ENCODE measurements around the gene TTC39A. TPM values are rescaled to one million over a fixed set of nuclear protein-coding genes. Genes with fewer than 3 reads are reported as not detected.
A peak's percentile ranks its signal among the peaks of the same experiment; 100 is the strongest.

The TTC39A gene
- total RNA-seq (under 1 TPM in 1 of 2 experiments, not detected in 1; 0.28 TPM), polyA plus RNA-seq (not detected)

DNA sequence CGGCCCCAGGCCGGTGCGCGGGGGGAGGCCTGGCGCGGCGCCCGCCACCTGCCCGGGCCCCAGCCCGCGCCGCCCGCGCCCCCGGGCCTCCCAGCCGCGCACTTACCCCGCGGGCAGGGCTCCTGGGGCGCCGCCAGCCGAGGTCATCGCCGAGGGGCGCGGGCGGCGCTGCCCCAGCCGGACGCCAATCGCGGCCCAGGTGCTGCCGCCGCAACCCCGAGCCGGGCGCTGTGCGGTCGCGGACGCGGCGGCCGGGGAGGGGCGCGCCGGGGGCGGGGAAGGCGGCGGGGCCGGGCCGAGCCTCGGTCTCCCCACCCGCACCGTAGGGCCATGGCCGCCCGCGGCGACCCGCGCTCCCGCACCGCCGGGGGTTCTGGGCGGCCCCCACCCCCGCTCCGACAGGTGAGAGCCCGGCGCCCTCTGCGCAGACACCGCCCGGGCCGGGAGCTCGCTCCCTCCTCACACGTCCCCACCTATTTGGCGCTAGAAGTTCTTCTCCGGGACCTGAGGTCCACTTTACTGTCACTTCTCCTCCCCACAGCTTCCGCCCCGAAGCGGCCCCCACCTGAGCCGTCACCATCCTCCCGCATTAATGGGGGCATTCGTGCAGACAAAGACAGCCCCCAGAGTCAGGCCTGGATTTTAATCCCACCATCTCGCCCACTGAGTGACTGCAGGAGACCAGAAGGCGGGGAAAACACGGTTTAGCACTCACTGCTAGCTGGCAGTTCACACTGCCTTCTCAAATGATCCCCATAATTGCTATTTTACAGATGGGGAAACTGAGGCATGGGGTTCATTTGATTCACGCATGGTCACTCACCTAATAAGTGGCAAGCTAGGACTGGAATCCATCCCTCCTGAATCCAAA is at the start of gene TTC39A:
TSS of gene TTC39A (minus strand) at position 232 of the 871 bp plus-strand sequence. CDS start at position 147, 85 bp downstream.
- peaks cover 4% of the 10 kb centered on the region for H3K4me1 ChIP-seq (ENCODE audit: insufficient read depth, low read length)
- H3K27ac ChIP-seq (ENCODE audit: low read depth, low read length) = peak within 1 kb of the TSS; percentile 53
- ChIA-PET POLR2A (no interaction called here), CTCF (no interaction called here)
- Mint-ChIP-seq H3K27me3 (peaks cover 28 to 48% of the 10 kb centered on the region in 2 donors), H3K27ac (peak within 1 kb of the TSS in 3 of 8 donors; percentile 40 to 63 (median 47)), H3K4me1 (peaks cover 8 to 14% (median 8%) of the 10 kb centered on the region in 3 donors), H3K4me3 (peak within 1 kb of the TSS; percentile 3 to 90 (median 74)), H3K9me3 (no peaks in the 10 kb centered on the region), H3K36me3 (peaks cover 0 to 7% (median 0%) of the 10 kb centered on the region in 3 donors)
- no peak for DNase-seq
- peaks cover 15% of the 10 kb centered on the region for H3K27me3 ChIP-seq (ENCODE audit: insufficient read depth, low read length, poor library complexity, severe bottlenecking)
- H3K4me3 ChIP-seq (ENCODE audit: low read length) = no peak within 1 kb of the TSS
- H3K9me3 ChIP-seq (ENCODE audit: low read length) = no peaks in the 10 kb centered on the region
- H3K36me3 ChIP-seq (ENCODE audit: insufficient read depth, low read length) = no peaks in the 10 kb centered on the region

DNA sequence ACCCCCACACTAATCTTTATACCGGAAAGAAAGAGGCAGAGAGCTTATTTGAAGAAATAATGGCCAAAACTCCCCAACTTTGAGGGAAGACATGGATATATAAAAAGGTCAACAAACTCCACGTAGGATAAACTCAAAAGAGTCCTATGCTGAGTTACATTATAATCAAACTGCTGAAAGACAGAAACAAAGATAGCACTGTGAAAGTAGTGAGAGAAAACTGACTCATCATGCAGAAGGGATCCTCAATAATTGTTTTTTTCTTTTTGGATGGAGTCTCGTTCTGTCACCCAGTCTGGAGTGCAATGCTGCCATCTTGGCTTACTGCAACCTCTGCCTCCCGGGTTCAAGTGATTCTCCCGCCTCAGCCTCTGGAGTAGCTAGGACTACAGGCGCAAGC is 48.5 kb upstream of the TTC39A start:
- no peaks in the 10 kb centered on the region for H3K27me3 ChIP-seq (ENCODE audit: insufficient read depth, low read length, poor library complexity, severe bottlenecking)
- no peak overlapping the region for H3K27ac ChIP-seq (ENCODE audit: low read depth, low read length)
- Mint-ChIP-seq H3K4me3 (no peak overlapping the region), H3K27ac (no peak overlapping the region), H3K9me3 (peaks cover 0 to 4% (median 0%) of the 10 kb centered on the region in 5 donors), H3K27me3 (peaks cover 0 to 1% of the 10 kb centered on the region in 2 donors), H3K4me1 (peaks cover 7 to 21% (median 20%) of the 10 kb centered on the region in 3 donors), H3K36me3 (peaks cover 28 to 81% (median 47%) of the 10 kb centered on the region in 3 donors)
- DNase-seq = no peak
- ChIA-PET CTCF (no interaction called here), POLR2A (no interaction called here)
- no peak overlapping the region for H3K4me3 ChIP-seq (ENCODE audit: low read length)
- H3K9me3 ChIP-seq (ENCODE audit: low read length) = no peaks in the 10 kb centered on the region
- H3K4me1 ChIP-seq (ENCODE audit: insufficient read depth, low read length) = no peaks in the 10 kb centered on the region
- H3K36me3 ChIP-seq (ENCODE audit: insufficient read depth, low read length) = no peaks in the 10 kb centered on the region

DNA sequence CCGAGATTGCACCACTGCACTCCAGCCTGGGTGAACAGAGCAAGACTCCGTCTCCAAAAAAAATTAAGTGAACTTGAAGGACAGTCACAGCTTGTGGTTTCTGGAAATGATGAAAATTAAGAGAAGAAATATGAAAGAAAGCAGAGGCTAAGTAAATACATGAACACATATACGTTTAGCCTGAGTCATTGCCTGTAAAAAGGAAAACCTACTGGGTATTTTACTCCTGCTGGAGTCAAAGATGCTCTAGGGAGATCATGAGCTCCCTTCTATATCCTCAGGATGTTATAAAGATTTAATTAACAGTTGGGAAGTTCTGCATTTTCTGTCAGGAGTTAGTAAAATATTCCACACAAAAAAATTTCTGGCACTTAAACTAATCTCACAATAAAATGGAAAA is 43.5 kb upstream of the TTC39A start:
- Histone ChIP-seq H3K36me3 (ENCODE audit: insufficient read depth, low read length) (peaks cover 8% of the 10 kb centered on the region), H3K9me3 (ENCODE audit: low read length) (no peaks in the 10 kb centered on the region), H3K27ac (ENCODE audit: low read depth, low read length) (no peak overlapping the region), H3K4me1 (ENCODE audit: insufficient read depth, low read length) (no peaks in the 10 kb centered on the region), H3K4me3 (ENCODE audit: low read length) (no peak overlapping the region), H3K27me3 (ENCODE audit: insufficient read depth, low read length, poor library complexity, severe bottlenecking) (no peaks in the 10 kb centered on the region)
- H3K27me3 Mint-ChIP-seq = no peaks in the 10 kb centered on the region
- H3K4me3 Mint-ChIP-seq = no peak overlapping the region
- peaks cover 0 to 6% (median 0%) of the 10 kb centered on the region in 3 donors for H3K4me1 Mint-ChIP-seq
- CTCF ChIA-PET = no interaction called here
- DNase-seq = no peak
- H3K9me3 Mint-ChIP-seq = no peaks in the 10 kb centered on the region
- no peak overlapping the region for H3K27ac Mint-ChIP-seq
- POLR2A ChIA-PET = no interaction called here
- peaks cover 21 to 74% (median 21%) of the 10 kb centered on the region in 3 donors for H3K36me3 Mint-ChIP-seq

DNA sequence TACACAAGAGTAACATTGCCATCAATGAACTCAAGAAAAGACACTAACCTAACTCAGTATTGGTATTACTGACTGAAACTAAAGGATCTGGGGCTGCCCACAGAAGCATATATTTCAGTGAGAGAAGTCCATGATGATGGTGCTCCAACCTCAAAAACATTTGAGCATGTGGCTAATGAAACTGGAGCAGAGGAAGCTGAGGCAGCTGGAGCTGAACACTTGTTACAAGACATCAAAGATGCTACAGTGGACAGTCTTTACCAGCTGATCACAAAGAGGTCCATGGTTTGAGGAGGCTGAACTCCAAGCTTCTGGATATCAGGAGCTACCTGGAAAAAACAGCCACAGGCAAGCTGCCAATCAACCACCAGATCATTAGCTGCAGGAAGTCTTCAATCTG is 42.2 kb upstream of the TTC39A start:
- Mint-ChIP-seq H3K4me1 (peaks cover 0 to 6% (median 0%) of the 10 kb centered on the region in 3 donors), H3K36me3 (peaks cover 21 to 69% (median 22%) of the 10 kb centered on the region in 3 donors), H3K4me3 (no peak overlapping the region), H3K27me3 (no peaks in the 10 kb centered on the region), H3K9me3 (no peaks in the 10 kb centered on the region), H3K27ac (no peak overlapping the region)
- no peak for DNase-seq
- Histone ChIP-seq H3K36me3 (ENCODE audit: insufficient read depth, low read length) (peaks cover 8% of the 10 kb centered on the region), H3K4me3 (ENCODE audit: low read length) (no peak overlapping the region), H3K27me3 (ENCODE audit: insufficient read depth, low read length, poor library complexity, severe bottlenecking) (no peaks in the 10 kb centered on the region), H3K27ac (ENCODE audit: low read depth, low read length) (no peak overlapping the region), H3K9me3 (ENCODE audit: low read length) (no peaks in the 10 kb centered on the region), H3K4me1 (ENCODE audit: insufficient read depth, low read length) (no peaks in the 10 kb centered on the region)
- ChIA-PET CTCF (interaction anchor here (1.1 kb wide), 1 partner anchor 24 kb away, joined by 3 read pairs; no protein-coding TSS in a partner anchor), POLR2A (no interaction called here)

DNA sequence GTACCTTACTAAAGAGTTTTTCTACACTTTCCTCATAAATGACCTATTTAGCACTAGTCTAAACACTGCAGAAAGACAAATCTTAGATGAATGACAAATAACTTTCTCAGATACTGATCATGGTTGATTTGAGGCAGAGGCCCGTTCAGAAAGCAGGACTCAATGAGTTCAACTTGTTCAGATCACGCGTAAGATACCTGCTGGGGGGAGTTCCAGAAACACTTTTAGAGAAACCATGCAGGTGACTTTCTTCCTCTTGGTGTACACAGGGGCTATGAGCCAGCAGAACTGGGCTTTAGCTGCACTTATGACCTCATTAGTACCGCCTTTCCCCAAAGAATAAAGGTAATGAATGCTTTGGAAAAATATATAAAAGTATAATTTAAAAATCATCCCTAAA is 38.8 kb upstream of the TTC39A start:
- ChIA-PET CTCF (no interaction called here), POLR2A (no interaction called here)
- no peaks in the 10 kb centered on the region for H3K27me3 Mint-ChIP-seq
- no peak overlapping the region for H3K27ac ChIP-seq (ENCODE audit: low read depth, low read length)
- H3K9me3 ChIP-seq (ENCODE audit: low read length) = no peaks in the 10 kb centered on the region
- no peak overlapping the region for H3K4me3 ChIP-seq (ENCODE audit: low read length)
- no peaks in the 10 kb centered on the region for H3K4me1 ChIP-seq (ENCODE audit: insufficient read depth, low read length)
- H3K27ac Mint-ChIP-seq = peak overlapping the region in 1 of 8 donors; percentile 21
- no peaks in the 10 kb centered on the region for H3K9me3 Mint-ChIP-seq
- peaks cover 17 to 67% (median 24%) of the 10 kb centered on the region in 3 donors for H3K36me3 Mint-ChIP-seq
- peaks cover 0 to 2% (median 0%) of the 10 kb centered on the region in 3 donors for H3K4me1 Mint-ChIP-seq
- peaks cover 13% of the 10 kb centered on the region for H3K36me3 ChIP-seq (ENCODE audit: insufficient read depth, low read length)
- H3K27me3 ChIP-seq (ENCODE audit: insufficient read depth, low read length, poor library complexity, severe bottlenecking) = no peaks in the 10 kb centered on the region
- no peak overlapping the region for H3K4me3 Mint-ChIP-seq
- DNase-seq = no peak

DNA sequence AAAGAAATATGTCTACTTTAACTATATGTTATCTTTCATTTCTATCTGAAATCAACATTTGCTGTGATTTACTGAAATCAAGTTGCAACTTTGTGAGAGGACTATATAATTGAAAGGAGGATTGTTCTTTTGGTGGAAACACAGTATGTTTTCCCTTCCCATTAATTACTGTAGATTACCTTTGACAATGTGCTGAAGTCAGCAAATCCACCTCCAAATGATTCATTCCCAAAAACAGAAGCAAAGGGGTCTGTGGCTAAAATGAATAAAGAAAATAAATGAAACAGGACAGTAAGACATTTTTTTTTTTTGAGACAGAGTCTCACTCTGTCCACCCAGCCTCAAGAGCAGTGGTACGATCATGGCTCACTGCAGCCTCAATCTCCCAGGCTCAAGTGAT is 35.4 kb upstream of the TTC39A start:
- Mint-ChIP-seq H3K36me3 (peaks cover 18 to 70% (median 24%) of the 10 kb centered on the region in 3 donors), H3K9me3 (no peaks in the 10 kb centered on the region), H3K27me3 (no peaks in the 10 kb centered on the region), H3K4me3 (no peak overlapping the region), H3K4me1 (no peaks in the 10 kb centered on the region), H3K27ac (no peak overlapping the region)
- H3K36me3 ChIP-seq (ENCODE audit: insufficient read depth, low read length) = peaks cover 15% of the 10 kb centered on the region
- H3K9me3 ChIP-seq (ENCODE audit: low read length) = no peaks in the 10 kb centered on the region
- H3K27ac ChIP-seq (ENCODE audit: low read depth, low read length) = no peak overlapping the region
- POLR2A ChIA-PET = no interaction called here
- H3K4me1 ChIP-seq (ENCODE audit: insufficient read depth, low read length) = no peaks in the 10 kb centered on the region
- no peak for DNase-seq
- H3K27me3 ChIP-seq (ENCODE audit: insufficient read depth, low read length, poor library complexity, severe bottlenecking) = no peaks in the 10 kb centered on the region
- H3K4me3 ChIP-seq (ENCODE audit: low read length) = no peak overlapping the region
- CTCF ChIA-PET = no interaction called here

DNA sequence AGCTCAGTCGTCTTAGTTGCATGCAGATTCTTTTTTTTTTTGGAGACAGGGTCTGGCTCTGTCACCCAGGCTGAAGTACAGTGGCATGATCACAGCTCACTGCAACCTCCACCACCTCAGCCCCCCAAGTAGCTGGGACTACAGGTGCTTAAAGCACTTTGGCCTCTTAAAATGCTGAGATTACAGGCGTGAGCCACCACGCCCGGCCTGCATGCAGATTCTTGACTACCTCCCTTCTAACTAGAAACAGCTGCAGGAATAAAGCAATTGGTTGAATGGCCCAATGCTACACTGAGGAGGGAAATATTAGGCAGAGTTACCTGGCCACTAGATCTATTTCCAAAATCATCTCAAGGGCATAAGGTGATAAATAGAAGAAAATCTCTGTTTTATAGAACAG is 29.5 kb upstream of the TTC39A start:
- H3K27ac Mint-ChIP-seq = no peak overlapping the region
- no peak overlapping the region for H3K4me3 ChIP-seq (ENCODE audit: low read length)
- ChIA-PET CTCF (no interaction called here), POLR2A (no interaction called here)
- H3K4me3 Mint-ChIP-seq = no peak overlapping the region
- no peaks in the 10 kb centered on the region for H3K9me3 ChIP-seq (ENCODE audit: low read length)
- peaks cover 18% of the 10 kb centered on the region for H3K36me3 ChIP-seq (ENCODE audit: insufficient read depth, low read length)
- DNase-seq = no peak
- H3K9me3 Mint-ChIP-seq = no peaks in the 10 kb centered on the region
- no peaks in the 10 kb centered on the region for H3K27me3 ChIP-seq (ENCODE audit: insufficient read depth, low read length, poor library complexity, severe bottlenecking)
- H3K27ac ChIP-seq (ENCODE audit: low read depth, low read length) = no peak overlapping the region
- H3K27me3 Mint-ChIP-seq = no peaks in the 10 kb centered on the region
- H3K4me1 ChIP-seq (ENCODE audit: insufficient read depth, low read length) = no peaks in the 10 kb centered on the region
- peaks cover 20 to 78% (median 24%) of the 10 kb centered on the region in 3 donors for H3K36me3 Mint-ChIP-seq
- H3K4me1 Mint-ChIP-seq = no peaks in the 10 kb centered on the region

DNA sequence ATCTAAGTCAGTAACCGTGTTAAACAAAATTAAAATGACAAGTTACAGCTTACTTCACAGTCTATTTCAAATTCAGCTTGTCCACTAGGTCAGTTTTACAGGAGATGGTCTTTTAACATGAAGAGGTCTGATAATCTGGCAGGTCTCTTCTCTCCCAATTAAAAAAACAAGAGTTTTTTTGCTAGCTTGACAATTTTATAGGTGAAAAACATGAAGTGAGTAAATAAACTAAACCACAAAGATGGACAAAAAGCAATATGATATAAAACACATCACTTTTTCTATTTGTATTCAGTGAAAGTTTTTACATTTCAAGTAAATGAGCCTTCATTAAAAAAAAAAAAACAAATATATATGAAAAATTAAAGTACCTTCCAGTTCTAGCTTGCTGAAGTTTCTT is 25.0 kb upstream of the TTC39A start:
- no peaks in the 10 kb centered on the region for H3K27me3 Mint-ChIP-seq
- H3K27ac Mint-ChIP-seq = no peak overlapping the region
- DNase-seq = no peak
- H3K4me3 ChIP-seq (ENCODE audit: low read length) = no peak overlapping the region
- H3K36me3 Mint-ChIP-seq = peaks cover 14 to 52% (median 15%) of the 10 kb centered on the region in 3 donors
- peaks cover 7% of the 10 kb centered on the region for H3K36me3 ChIP-seq (ENCODE audit: insufficient read depth, low read length)
- H3K4me1 ChIP-seq (ENCODE audit: insufficient read depth, low read length) = no peaks in the 10 kb centered on the region
- H3K4me3 Mint-ChIP-seq = no peak overlapping the region
- H3K4me1 Mint-ChIP-seq = peaks cover 0 to 5% (median 0%) of the 10 kb centered on the region in 3 donors
- H3K9me3 ChIP-seq (ENCODE audit: low read length) = no peaks in the 10 kb centered on the region
- no peaks in the 10 kb centered on the region for H3K9me3 Mint-ChIP-seq
- no peak overlapping the region for H3K27ac ChIP-seq (ENCODE audit: low read depth, low read length)
- no peaks in the 10 kb centered on the region for H3K27me3 ChIP-seq (ENCODE audit: insufficient read depth, low read length, poor library complexity, severe bottlenecking)
- CTCF ChIA-PET = no interaction called here
- POLR2A ChIA-PET = no interaction called here

Data from CD8-positive, alpha-beta memory T cell (primary cell).